NCI-H146 treated with DMSO at 0.1 percent for 48 hours (cell line): ENCODE measurements around the gene OCRL.
"Not testable (repeated sequence)": the region's sequence is repeated elsewhere in the genome, so short reads cannot be mapped to it uniquely, and the experiment has no call there.

Experiments used
- DNase-seq: peaks from one replicate; lab custom pipeline; 2025; ENCODE audit not compliant: unreplicated experiment; lab: John Stamatoyannopoulos, UW

OCRL gene

GRCh38 chrX:129534816-129535578 lies 5.1 kb upstream of the OCRL start:
- DNase-seq = no peak

GRCh38 chrX:129540722-129541184 lies 694 bp downstream of the OCRL start:
- no peak for DNase-seq

GRCh38 chrX:129544780-129545179 lies 4.7 kb downstream of the OCRL start:
- DNase-seq = no peak

GRCh38 chrX:129545408-129545807 lies 5.3 kb downstream of the OCRL start:
- no peak for DNase-seq

GRCh38 chrX:129549124-129549523 lies 9.1 kb downstream of the OCRL start:
- peak; percentile 87 for DNase-seq

GRCh38 chrX:129553619-129554288 lies 13.7 kb downstream of the OCRL start:
- DNase-seq = no peak

- not testable (repeated sequence) for DNase-seq
These were observed 14.8 kb downstream of the OCRL start for GRCh38 chrX:129554816-129555215.

- no peak for DNase-seq
These were observed 16.8 kb downstream of the OCRL start for GRCh38 chrX:129556806-129557315.

- no peak for DNase-seq
These were observed 17.9 kb downstream of the OCRL start for GRCh38 chrX:129557844-129558480.

GRCh38 chrX:129559783-129560182 lies 19.7 kb downstream of the OCRL start:
- no peak for DNase-seq

- no peak for DNase-seq
These were observed 21.4 kb downstream of the OCRL start for GRCh38 chrX:129561453-129561852.

- DNase-seq = not testable (repeated sequence)
These were observed 24.3 kb downstream of the OCRL start for GRCh38 chrX:129564345-129564744.

GRCh38 chrX:129565046-129565650 lies 25.1 kb downstream of the OCRL start:
- no peak for DNase-seq

GRCh38 chrX:129566073-129566472 lies 26.0 kb downstream of the OCRL start:
- DNase-seq = no peak

- DNase-seq = no peak
These were observed 28.3 kb downstream of the OCRL start for GRCh38 chrX:129568349-129568748.

GRCh38 chrX:129572422-129572821 lies 32.4 kb downstream of the OCRL start:
- DNase-seq = no peak

GRCh38 chrX:129573652-129574051 lies 33.6 kb downstream of the OCRL start:
- DNase-seq = not testable (repeated sequence)

- no peak for DNase-seq
These were observed 34.2 kb downstream of the OCRL start for GRCh38 chrX:129574214-129574613.

GRCh38 chrX:129576539-129576938 lies 36.5 kb downstream of the OCRL start:
- no peak for DNase-seq

- DNase-seq = no peak
These were observed 37.4 kb downstream of the OCRL start for GRCh38 chrX:129577473-129577872.

GRCh38 chrX:129577877-129578276 lies 37.8 kb downstream of the OCRL start:
- no peak for DNase-seq
